HepG2 (cell line): Measurements from ENCODE around the gene LSM11. TPM values are rescaled to one million over a fixed set of nuclear protein-coding genes. Genes with fewer than 3 reads are reported as not detected.

Source experiments
- ELF3 ChIP-seq: IDR thresholded peaks from 2 replicates; pipeline ENCODE4 v1.6.1; 2016; ENCODE audit warnings: missing genetic modification reagents, missing compliant biosample characterization
- ETV5 ChIP-seq: IDR thresholded peaks from 2 replicates; pipeline ENCODE4 v1.6.1; 2018; ENCODE audit warnings: missing biosample characterization, missing genetic modification reagents, inconsistent platforms, borderline replicate concordance
- POGK ChIP-seq: sonication (generic); formaldehyde crosslinking; conservative IDR thresholded peaks from 2 replicates; pipeline ENCODE4 v1.8.0; 2022; ENCODE audit warnings: mild to moderate bottlenecking, moderate library complexity, missing genetic modification reagents
- ZNF207 ChIP-seq: fragments of 450-650 bp; IDR thresholded peaks from 2 replicates; pipeline ENCODE4 v1.6.1; 2016; ENCODE audit warnings: antibody characterized with exemption, borderline replicate concordance
- ZNF280D ChIP-seq: sonication (generic); formaldehyde crosslinking; IDR thresholded peaks from 2 replicates; pipeline ENCODE4 v1.5.1; 2020; ENCODE audit warnings: mild to moderate bottlenecking, missing genetic modification reagents
- polyA plus RNA-seq, 8 experiments: library from polyadenylated mRNA; depleted of rRNA in 3 of 8; stranded (reverse) in 7 of 8; unstranded in 1 of 8; fragments of >200 nt; fragmentation: Illumina TruSeq in 4 of 8; extraction: Trizol in 4 of 8; gene quantifications; 2 replicates each; pipeline versions ENCODE4 v1.2.1 to v1.2.3, GENCODE V29; 2011 to 2016; ENCODE audit warnings: low read depth in 4 of 8, missing spikeins in 1 of 8, mixed read lengths in 1 of 8; ENCODE audit not compliant: insufficient read depth in 1 of 8
- total RNA-seq, 5 experiments: library from RNA; depleted of rRNA; stranded (reverse); fragments of >200 nt; fragmentation: Illumina TruSeq; extraction: Trizol; gene quantifications; 2 replicates each; pipeline ENCODE4 v1.2.3, GENCODE V29; 2016; ENCODE audit warnings: low read depth in 1 of 5
- TF ChIP-seq, protein P1 (sequence below), 2 experiments: fragments of 450-650 bp in 1 of 2; sonication (generic) in 1 of 2; formaldehyde crosslinking in 1 of 2; IDR thresholded peaks; 2 replicates each; pipeline versions ENCODE4 v1.6.1 to v1.8.0; 2016 to 2022; ENCODE audit warnings: antibody characterized with exemption in 1 of 2, mild to moderate bottlenecking in 1 of 2, missing genetic modification reagents in 1 of 2
- TF ChIP-seq, protein P2 (sequence below): sonication (generic); formaldehyde crosslinking; IDR thresholded peaks from 2 replicates; pipeline ENCODE4 v1.4.0; 2020; ENCODE audit warnings: missing genetic modification reagents

The LSM11 gene
- total and polyA plus RNA-seq, 2 of the 13 experiments (the other 11 are each of a cell fraction or from before 2014, with no cell fraction given), result 4.5 to 7.2 TPM

DNA sequence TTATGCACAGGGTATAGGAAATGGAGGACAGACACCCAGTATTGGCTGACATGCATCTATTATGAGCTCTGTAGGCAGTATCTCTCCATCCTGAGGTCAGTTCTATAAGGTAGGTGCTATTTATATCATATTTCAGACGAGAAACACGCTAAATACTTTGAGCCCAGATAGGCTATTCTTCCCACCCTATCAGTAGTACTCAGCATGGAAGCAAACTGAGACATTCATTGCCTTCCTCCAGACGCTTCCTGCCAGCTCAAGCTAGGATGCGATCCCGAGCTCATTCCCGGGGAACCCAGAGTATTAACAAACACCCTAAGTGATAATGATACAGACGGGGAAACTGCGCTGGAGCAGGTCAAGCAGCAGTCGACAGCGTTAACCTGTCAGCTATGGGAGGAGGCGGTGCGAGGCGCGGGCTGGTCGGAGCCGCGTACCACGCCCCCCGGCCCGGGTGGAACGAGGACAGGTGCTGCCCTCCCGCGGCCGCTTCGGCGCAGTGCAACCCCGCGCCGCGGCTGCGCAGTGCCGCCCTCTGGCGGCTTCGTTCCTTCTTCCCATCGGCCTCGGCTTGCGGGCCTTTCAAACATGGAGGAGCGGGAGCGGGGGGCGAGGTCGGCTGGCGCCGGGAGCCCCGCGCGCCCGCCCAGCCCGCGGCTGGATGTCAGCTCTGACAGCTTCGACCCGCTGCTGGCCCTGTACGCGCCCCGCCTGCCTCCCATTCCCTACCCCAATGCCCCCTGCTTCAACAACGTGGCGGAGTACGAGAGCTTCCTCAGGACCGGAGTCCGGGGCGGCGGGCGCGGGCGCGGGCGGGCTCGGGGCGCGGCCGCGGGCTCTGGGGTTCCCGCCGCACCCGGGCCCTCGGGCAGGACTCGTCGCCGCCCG lies at the start of gene LSM11 (continued):
- TF ChIP-seq POGK (CRISPR knock-in tag) (peak; percentile 81), ETV5 (CRISPR knock-in tag) (peak; percentile 24; the same call in 1 of the 2 replicates), ZNF280D (CRISPR knock-in tag) (no peak), ELF3 (peak; percentile 61), ZNF207 (no peak)
- TF ChIP-seq, protein P1, sequence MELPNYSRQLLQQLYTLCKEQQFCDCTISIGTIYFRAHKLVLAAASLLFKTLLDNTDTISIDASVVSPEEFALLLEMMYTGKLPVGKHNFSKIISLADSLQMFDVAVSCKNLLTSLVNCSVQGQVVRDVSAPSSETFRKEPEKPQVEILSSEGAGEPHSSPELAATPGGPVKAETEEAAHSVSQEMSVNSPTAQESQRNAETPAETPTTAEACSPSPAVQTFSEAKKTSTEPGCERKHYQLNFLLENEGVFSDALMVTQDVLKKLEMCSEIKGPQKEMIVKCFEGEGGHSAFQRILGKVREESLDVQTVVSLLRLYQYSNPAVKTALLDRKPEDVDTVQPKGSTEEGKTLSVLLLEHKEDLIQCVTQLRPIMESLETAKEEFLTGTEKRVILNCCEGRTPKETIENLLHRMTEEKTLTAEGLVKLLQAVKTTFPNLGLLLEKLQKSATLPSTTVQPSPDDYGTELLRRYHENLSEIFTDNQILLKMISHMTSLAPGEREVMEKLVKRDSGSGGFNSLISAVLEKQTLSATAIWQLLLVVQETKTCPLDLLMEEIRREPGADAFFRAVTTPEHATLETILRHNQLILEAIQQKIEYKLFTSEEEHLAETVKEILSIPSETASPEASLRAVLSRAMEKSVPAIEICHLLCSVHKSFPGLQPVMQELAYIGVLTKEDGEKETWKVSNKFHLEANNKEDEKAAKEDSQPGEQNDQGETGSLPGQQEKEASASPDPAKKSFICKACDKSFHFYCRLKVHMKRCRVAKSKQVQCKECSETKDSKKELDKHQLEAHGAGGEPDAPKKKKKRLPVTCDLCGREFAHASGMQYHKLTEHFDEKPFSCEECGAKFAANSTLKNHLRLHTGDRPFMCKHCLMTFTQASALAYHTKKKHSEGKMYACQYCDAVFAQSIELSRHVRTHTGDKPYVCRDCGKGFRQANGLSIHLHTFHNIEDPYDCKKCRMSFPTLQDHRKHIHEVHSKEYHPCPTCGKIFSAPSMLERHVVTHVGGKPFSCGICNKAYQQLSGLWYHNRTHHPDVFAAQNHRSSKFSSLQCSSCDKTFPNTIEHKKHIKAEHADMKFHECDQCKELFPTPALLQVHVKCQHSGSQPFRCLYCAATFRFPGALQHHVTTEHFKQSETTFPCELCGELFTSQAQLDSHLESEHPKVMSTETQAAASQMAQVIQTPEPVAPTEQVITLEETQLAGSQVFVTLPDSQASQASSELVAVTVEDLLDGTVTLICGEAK (IDR thresholded peaks at IDR 0.05), result no peak
- TF ChIP-seq, protein P1 (CRISPR knock-in tag; IDR thresholded peaks at IDR 0.05), result no peak
- TF ChIP-seq, protein P2, sequence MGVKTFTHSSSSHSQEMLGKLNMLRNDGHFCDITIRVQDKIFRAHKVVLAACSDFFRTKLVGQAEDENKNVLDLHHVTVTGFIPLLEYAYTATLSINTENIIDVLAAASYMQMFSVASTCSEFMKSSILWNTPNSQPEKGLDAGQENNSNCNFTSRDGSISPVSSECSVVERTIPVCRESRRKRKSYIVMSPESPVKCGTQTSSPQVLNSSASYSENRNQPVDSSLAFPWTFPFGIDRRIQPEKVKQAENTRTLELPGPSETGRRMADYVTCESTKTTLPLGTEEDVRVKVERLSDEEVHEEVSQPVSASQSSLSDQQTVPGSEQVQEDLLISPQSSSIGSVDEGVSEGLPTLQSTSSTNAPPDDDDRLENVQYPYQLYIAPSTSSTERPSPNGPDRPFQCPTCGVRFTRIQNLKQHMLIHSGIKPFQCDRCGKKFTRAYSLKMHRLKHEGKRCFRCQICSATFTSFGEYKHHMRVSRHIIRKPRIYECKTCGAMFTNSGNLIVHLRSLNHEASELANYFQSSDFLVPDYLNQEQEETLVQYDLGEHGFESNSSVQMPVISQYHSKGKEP (CRISPR knock-in tag), result no peak
